Naive thymus-derived CD4-positive, alpha-beta T cell (primary cell): Measurements from ENCODE around the gene IGSF6. TPM values are rescaled to one million over a fixed set of nuclear protein-coding genes. Genes with fewer than 3 reads are reported as not detected.
A peak's percentile ranks its signal among the peaks of the same experiment; 100 is the strongest.

Source experiments
- ATAC-seq: fragments of 150-1000 bp; cut with Tn5 transposase; 2 replicates; pipeline ENCODE4 v1.10.0; 2021; ENCODE audit warnings: mild to moderate bottlenecking, moderate library complexity
- CTCF ChIA-PET: fragments of 350-600 bp; sonication (Branson Sonifier 250); formaldehyde crosslinking; loops from one replicate; lab custom pipeline; 2021; ENCODE audit warnings: antibody characterized with exemption; lab: Charles Lee
- POLR2A ChIA-PET: fragments of 350-600 bp; sonication (Branson Sonifier 250); formaldehyde crosslinking; loops from one replicate; lab custom pipeline; 2021; ENCODE audit warnings: antibody characterized with exemption, inconsistent platforms; lab: Charles Lee
- DNase-seq, 9 donors: peaks; one replicate each; pipeline versions ENCODE4 v3.0.0 to v3.0.0-alpha.2; 2020 to 2022; ENCODE audit warnings: mixed read lengths in 1 of 9
- H3K27ac ChIP-seq: one replicate; pipeline ENCODE4 v1.7.0; 2013; ENCODE audit warnings: mild to moderate bottlenecking, low read depth, low read length, moderate library complexity
- H3K27me3 ChIP-seq, 2 donors: one replicate each; pipeline ENCODE4 v1.7.0; 2013; ENCODE audit warnings: low read length in 2 of 2, mild to moderate bottlenecking in 2 of 2, moderate library complexity in 2 of 2; ENCODE audit not compliant: control insufficient read depth in 2 of 2, insufficient read depth in 2 of 2
- H3K36me3 ChIP-seq, 3 experiments: 1 replicate in 2 of 3; 2 replicates in 1 of 3; pipeline ENCODE4 v1.7.0; 2013; ENCODE audit warnings: low read length in 3 of 3, mild to moderate bottlenecking in 3 of 3, moderate library complexity in 1 of 3; ENCODE audit not compliant: insufficient read depth in 3 of 3, control insufficient read depth in 2 of 3
- H3K4me1 ChIP-seq, 2 donors: one replicate each; pipeline ENCODE4 v1.7.0; 2013; ENCODE audit warnings: low read length in 2 of 2, mild to moderate bottlenecking in 2 of 2, moderate library complexity in 1 of 2; ENCODE audit not compliant: control insufficient read depth in 2 of 2, insufficient read depth in 2 of 2
- H3K4me3 ChIP-seq: 2 replicates; pipeline ENCODE4 v1.7.0; 2013; ENCODE audit warnings: mild to moderate bottlenecking, low read length
- H3K9me3 ChIP-seq, 3 experiments: 1 replicate in 2 of 3; 2 replicates in 1 of 3; pipeline ENCODE4 v1.7.0; 2013; ENCODE audit warnings: low read length in 3 of 3; ENCODE audit not compliant: control insufficient read depth in 2 of 3
- H3K27ac Mint-ChIP-seq, 9 donors: one replicate each; pipeline ENCODE4 v1.8.0; 2020 to 2022; ENCODE audit warnings: mixed read lengths in 9 of 9, mild to moderate bottlenecking in 8 of 9, moderate library complexity in 5 of 9, inconsistent platforms in 2 of 9
- H3K27me3 Mint-ChIP-seq, 5 donors: one replicate each; pipeline ENCODE4 v1.8.0; 2021 to 2022; ENCODE audit warnings: mixed read lengths in 5 of 5, mild to moderate bottlenecking in 1 of 5
- H3K36me3 Mint-ChIP-seq, 5 donors: one replicate each; pipeline ENCODE4 v1.8.0; 2020 to 2022; ENCODE audit warnings: mixed read lengths in 5 of 5, mild to moderate bottlenecking in 3 of 5, inconsistent platforms in 1 of 5
- H3K4me1 Mint-ChIP-seq, 7 donors: one replicate each; pipeline ENCODE4 v1.8.0; 2020 to 2022; ENCODE audit warnings: mixed read lengths in 7 of 7, mild to moderate bottlenecking in 3 of 7, inconsistent platforms in 1 of 7
- H3K4me3 Mint-ChIP-seq, 10 donors: one replicate each; pipeline ENCODE4 v1.8.0; 2020 to 2022; ENCODE audit warnings: mild to moderate bottlenecking in 10 of 10, mixed read lengths in 10 of 10, moderate library complexity in 6 of 10, inconsistent platforms in 2 of 10
- H3K9me3 Mint-ChIP-seq, 11 donors: one replicate each; pipeline ENCODE4 v1.8.0; 2020 to 2022; ENCODE audit warnings: mixed read lengths in 11 of 11, mild to moderate bottlenecking in 4 of 11, inconsistent platforms in 1 of 11, moderate library complexity in 1 of 11
- intact Hi-C, 2 donors: fragments of 100-400 bp; cut with micrococcal nuclease; formaldehyde crosslinking; loops; one replicate each; pipeline ENCODE4 v1.15.1; 2023
- polyA plus RNA-seq, 2 donors: library from polyadenylated mRNA; unstranded; fragments of 300-500 nt; fragmentation: Illumina TruSeq; gene quantifications; one replicate each; pipeline ENCODE4 v1.2.3, GENCODE V29; 2021
- total RNA-seq, 6 experiments: library from RNA in 5 of 6; stranded (reverse) in 5 of 6; gene quantifications; 1 replicate in 5 of 6; 2 replicates in 1 of 6; pipeline ENCODE4 v1.2.3 and lab custom pipeline; 2021 to 2026

IGSF6 gene
- total and polyA plus RNA-seq, 7 experiments from 2014 or later = 0.33 to 25.7 (median 2.3) TPM

DNA sequence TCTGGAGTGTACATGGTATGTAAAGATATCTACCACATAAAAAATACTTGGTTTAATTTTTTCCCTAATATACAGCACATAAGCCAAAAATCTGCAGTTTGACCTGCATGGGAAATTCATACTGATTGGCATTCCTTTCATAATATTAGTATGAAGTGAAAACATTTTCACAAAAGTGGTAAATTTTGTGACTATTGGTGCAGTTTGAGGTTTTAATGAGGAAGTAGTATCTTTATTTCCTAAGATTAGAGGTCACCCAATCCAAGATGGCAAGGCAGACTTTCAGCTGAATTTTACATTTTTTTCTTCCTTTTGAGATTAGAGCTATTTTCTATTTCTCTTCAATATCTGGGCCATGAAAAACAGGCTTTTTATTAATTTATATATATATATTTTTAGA, 31.8 kb downstream of the IGSF6 start:
- H3K36me3 ChIP-seq = peaks cover 0 to 15% (median 0%) of the 10 kb centered on the region in 3 experiments
- H3K4me1 ChIP-seq = peaks cover 7 to 12% of the 10 kb centered on the region in 2 donors
- DNase-seq (no peak), ATAC-seq (no peak)
- Mint-ChIP-seq H3K9me3 (no peaks in the 10 kb centered on the region), H3K4me1 (peaks cover 20 to 72% (median 66%) of the 10 kb centered on the region in 7 donors), H3K27me3 (no peaks in the 10 kb centered on the region), H3K27ac (peak overlapping the region in 4 of 9 donors; percentile 57 to 83 (median 64)), H3K36me3 (peaks cover 0 to 59% (median 23%) of the 10 kb centered on the region in 5 donors), H3K4me3 (peak overlapping the region in 4 of 10 donors; percentile 24 to 72 (median 46))
- H3K27me3 ChIP-seq = no peaks in the 10 kb centered on the region
- no peaks in the 10 kb centered on the region for H3K9me3 ChIP-seq
- H3K4me3 ChIP-seq = no peak overlapping the region
- no peak overlapping the region for H3K27ac ChIP-seq
- intact Hi-C loops = no loop called here
- POLR2A ChIA-PET = interaction anchor here (1.5 to 2.1 kb wide), 3 partner anchors 12 to 17 kb away, joined by 4 to 6 read pairs (median 5); no protein-coding TSS in a partner anchor
- CTCF ChIA-PET = interaction anchor here (1.0 to 2.1 kb wide), 2 partner anchors 12 to 37 kb away, joined by 3 to 7 read pairs; no protein-coding TSS in a partner anchor

DNA sequence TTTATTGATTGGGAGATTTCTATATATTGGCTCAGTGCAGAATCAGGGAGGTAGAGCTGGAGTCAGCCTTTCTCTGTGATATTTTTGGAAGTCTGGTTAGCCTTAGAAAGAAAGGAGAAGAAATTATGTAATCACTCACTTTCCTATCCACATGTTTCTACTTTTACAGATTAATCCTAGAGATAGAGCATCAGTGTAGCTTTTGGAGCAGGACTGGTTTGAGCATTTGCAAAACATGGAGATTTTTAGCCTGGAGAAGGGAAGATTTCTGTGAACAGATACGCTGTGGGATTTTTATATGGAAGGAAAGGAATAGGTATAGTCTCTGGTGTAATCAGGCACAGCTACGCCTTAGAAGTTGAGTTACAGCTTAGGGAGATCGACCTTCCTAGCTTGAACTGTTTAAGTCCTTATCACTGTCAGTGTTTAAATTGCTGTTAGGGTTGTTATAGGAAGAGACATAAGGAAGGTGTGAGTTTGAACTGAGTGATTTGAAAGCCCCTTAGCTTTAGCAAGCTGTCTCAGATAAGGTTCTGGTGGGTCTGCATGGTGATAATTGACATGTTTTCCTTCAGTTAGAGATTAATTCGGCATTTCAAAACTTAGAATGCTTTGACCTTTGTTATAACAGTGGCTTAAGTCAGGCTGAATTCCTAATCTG, 32.5 kb downstream of the IGSF6 start:
- H3K27me3 Mint-ChIP-seq = no peaks in the 10 kb centered on the region

DNA sequence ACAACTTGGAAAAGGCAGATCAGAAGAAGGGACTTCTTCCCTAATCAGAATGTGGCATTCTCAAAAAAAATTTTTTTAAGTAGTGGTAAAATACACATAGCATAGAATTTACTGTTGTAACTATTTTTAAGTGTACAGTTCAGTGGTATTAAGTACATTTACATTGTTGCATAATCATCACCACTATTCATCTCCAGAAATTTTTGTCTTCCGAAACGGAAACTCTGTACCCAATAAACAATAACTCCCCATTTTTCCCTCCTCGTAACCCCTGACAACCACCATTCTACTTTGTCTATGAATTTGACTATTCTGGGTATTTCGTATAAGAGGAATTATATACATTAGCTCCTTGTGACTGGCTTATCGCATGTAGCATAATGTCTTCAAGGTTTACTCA, 34.1 kb downstream of the IGSF6 start:
- ATAC-seq = no peak
- ChIA-PET CTCF (interaction anchor here (0.6 to 0.7 kb wide), 3 partner anchors 9 to 725 kb away, joined by 3 to 4 read pairs (median 3); no protein-coding TSS in a partner anchor), POLR2A (no interaction called here)
- Histone ChIP-seq H3K9me3 (no peaks in the 10 kb centered on the region), H3K4me1 (peaks cover 7 to 17% of the 10 kb centered on the region in 2 donors), H3K27ac (no peak overlapping the region), H3K27me3 (no peaks in the 10 kb centered on the region), H3K36me3 (peaks cover 0 to 10% (median 0%) of the 10 kb centered on the region in 3 experiments), H3K4me3 (no peak overlapping the region)
- no peak overlapping the region for H3K4me3 Mint-ChIP-seq
- intact Hi-C loops = no loop called here
- H3K9me3 Mint-ChIP-seq = no peaks in the 10 kb centered on the region
- peak overlapping the region in 1 of 9 donors; percentile 10 for H3K27ac Mint-ChIP-seq
- peaks cover 29 to 74% (median 63%) of the 10 kb centered on the region in 7 donors for H3K4me1 Mint-ChIP-seq
- H3K36me3 Mint-ChIP-seq = peaks cover 0 to 50% (median 15%) of the 10 kb centered on the region in 5 donors
- H3K27me3 Mint-ChIP-seq = no peaks in the 10 kb centered on the region
- DNase-seq = no peak

More for the DNA sequence above, 32.5 kb downstream of the IGSF6 start:
- Histone ChIP-seq H3K27me3 (no peaks in the 10 kb centered on the region), H3K36me3 (peaks cover 0 to 12% (median 0%) of the 10 kb centered on the region in 3 experiments), H3K4me3 (no peak overlapping the region), H3K27ac (no peak overlapping the region), H3K9me3 (no peaks in the 10 kb centered on the region), H3K4me1 (peaks cover 7 to 17% of the 10 kb centered on the region in 2 donors)
- intact Hi-C loops = no loop called here
- ChIA-PET CTCF (interaction anchor here (2.1 kb wide), 1 partner anchor 11 kb away, joined by 7 read pairs; no protein-coding TSS in a partner anchor), POLR2A (interaction anchor here (0.7 to 1.5 kb wide), 2 partner anchors 16 to 26 kb away, joined by 3 to 6 read pairs; no protein-coding TSS in a partner anchor)
- Mint-ChIP-seq H3K27ac (peak overlapping the region in 6 of 9 donors; percentile 9 to 72 (median 38)), H3K4me1 (peaks cover 25 to 72% (median 66%) of the 10 kb centered on the region in 7 donors), H3K9me3 (no peaks in the 10 kb centered on the region), H3K4me3 (no peak overlapping the region), H3K36me3 (peaks cover 0 to 57% (median 21%) of the 10 kb centered on the region in 5 donors)
- DNase-seq = no peak
- ATAC-seq = no peak

DNA sequence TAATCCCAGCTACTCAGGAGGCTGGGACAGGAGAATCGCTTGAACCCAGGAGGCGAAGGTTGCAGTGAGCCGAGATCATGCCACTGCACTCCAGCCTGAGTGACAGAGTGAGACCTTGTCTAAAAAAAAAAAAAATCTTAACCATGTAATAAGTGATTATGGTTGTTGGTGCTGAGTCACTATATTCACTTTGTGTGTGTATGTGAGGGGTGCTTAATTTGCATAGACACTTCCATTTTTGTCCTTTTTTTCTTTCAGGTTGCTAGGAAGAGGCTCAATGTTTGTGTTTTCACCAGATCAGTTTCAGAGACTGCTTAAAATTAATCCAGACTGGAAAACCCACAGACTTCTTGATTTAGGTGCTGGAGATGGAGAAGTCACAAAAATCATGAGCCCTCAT, 34.8 kb downstream of the IGSF6 start:
- ATAC-seq (no peak), DNase-seq (no peak)
- Histone ChIP-seq H3K4me1 (peaks cover 7 to 17% of the 10 kb centered on the region in 2 donors), H3K36me3 (peaks cover 0 to 10% (median 0%) of the 10 kb centered on the region in 3 experiments), H3K9me3 (no peaks in the 10 kb centered on the region), H3K27ac (no peak overlapping the region), H3K27me3 (no peaks in the 10 kb centered on the region), H3K4me3 (no peak overlapping the region)
- H3K36me3 Mint-ChIP-seq = peaks cover 0 to 49% (median 17%) of the 10 kb centered on the region in 5 donors
- CTCF ChIA-PET = interaction anchor here (0.7 kb wide), 1 partner anchor 40 kb away, joined by 3 read pairs; no protein-coding TSS in a partner anchor
- intact Hi-C loops = loop anchor here in 1 of 2 donors (2.0 kb wide), 1 partner anchor 17 kb away; no protein-coding TSS in a partner anchor
- no peaks in the 10 kb centered on the region for H3K27me3 Mint-ChIP-seq
- POLR2A ChIA-PET = interaction anchor here (0.6 kb wide), 1 partner anchor 9 kb away, joined by 5 read pairs; no protein-coding TSS in a partner anchor
- H3K4me1 Mint-ChIP-seq = peaks cover 29 to 72% (median 62%) of the 10 kb centered on the region in 7 donors
- H3K4me3 Mint-ChIP-seq = no peak overlapping the region
- H3K27ac Mint-ChIP-seq = peak overlapping the region in 1 of 9 donors; percentile 10
- no peaks in the 10 kb centered on the region for H3K9me3 Mint-ChIP-seq

DNA sequence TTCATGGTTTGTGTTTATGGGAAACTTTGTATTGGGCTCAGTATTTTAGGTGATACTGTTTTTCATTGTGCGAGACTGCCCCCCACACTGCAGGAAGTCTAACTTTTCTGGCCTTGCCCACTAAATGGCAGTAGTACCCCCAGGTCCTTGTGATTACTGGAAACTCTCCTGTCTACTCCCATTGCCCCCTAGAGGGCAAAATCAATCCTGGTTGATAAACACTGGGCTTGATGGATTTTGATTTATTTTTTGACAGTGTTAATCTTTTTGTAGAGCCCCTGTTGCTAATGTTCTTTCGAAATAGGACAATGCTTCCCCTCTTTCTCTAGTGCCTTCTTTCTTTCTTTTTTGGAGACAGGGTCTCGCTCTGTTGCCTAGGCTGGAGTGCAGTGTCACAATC, 37.5 kb downstream of the IGSF6 start:
- ChIA-PET POLR2A (no interaction called here), CTCF (no interaction called here)
- no peak overlapping the region for H3K27ac ChIP-seq
- H3K27me3 Mint-ChIP-seq = no peaks in the 10 kb centered on the region
- peaks cover 0 to 10% (median 0%) of the 10 kb centered on the region in 3 experiments for H3K36me3 ChIP-seq
- peaks cover 37 to 74% (median 66%) of the 10 kb centered on the region in 7 donors for H3K4me1 Mint-ChIP-seq
- no peaks in the 10 kb centered on the region for H3K9me3 Mint-ChIP-seq
- intact Hi-C loops = no loop called here
- H3K9me3 ChIP-seq = no peaks in the 10 kb centered on the region
- H3K27me3 ChIP-seq = no peaks in the 10 kb centered on the region
- peaks cover 0 to 41% (median 16%) of the 10 kb centered on the region in 5 donors for H3K36me3 Mint-ChIP-seq
- H3K4me3 ChIP-seq = no peak overlapping the region
- peaks cover 16 to 22% of the 10 kb centered on the region in 2 donors for H3K4me1 ChIP-seq
- H3K4me3 Mint-ChIP-seq = peak overlapping the region in 1 of 10 donors; percentile 8
- no peak for ATAC-seq
- H3K27ac Mint-ChIP-seq = peak overlapping the region in 5 of 9 donors; percentile 16 to 84 (median 38)
- DNase-seq = no peak

DNA sequence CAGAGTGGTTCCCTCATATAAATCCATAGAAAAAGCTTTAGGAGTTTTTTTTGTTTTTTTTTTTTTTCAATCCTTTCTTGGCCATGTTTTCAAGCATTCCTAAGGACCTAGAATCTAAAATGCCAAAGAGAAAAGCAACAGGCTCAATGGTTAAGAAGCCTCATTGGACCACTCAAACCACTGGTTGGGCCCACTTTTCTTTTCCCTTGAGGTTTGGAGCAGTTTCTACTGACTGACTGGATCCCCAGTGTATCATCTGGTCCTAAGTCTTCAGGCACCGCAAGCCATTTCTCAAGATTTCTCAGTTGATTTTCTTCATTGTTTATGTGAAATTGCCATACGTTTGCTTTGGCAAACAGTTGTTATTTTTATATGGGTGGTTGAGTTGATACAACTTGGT, 38.6 kb downstream of the IGSF6 start:
- H3K9me3 Mint-ChIP-seq = no peaks in the 10 kb centered on the region
- ChIA-PET CTCF (interaction anchor here (0.6 to 1.4 kb wide), 3 partner anchors 29 to 43 kb away, joined by 3 to 4 read pairs (median 3); no protein-coding TSS in a partner anchor), POLR2A (interaction anchor here (0.5 to 0.6 kb wide), 2 partner anchors 11 to 690 kb away, joined by 3 read pairs; no protein-coding TSS in a partner anchor)
- intact Hi-C loops = no loop called here
- no peak for ATAC-seq
- Histone ChIP-seq H3K4me1 (peaks cover 26 to 28% of the 10 kb centered on the region in 2 donors), H3K36me3 (peaks cover 0 to 5% (median 0%) of the 10 kb centered on the region in 3 experiments), H3K27ac (no peak overlapping the region), H3K27me3 (no peaks in the 10 kb centered on the region), H3K9me3 (no peaks in the 10 kb centered on the region), H3K4me3 (no peak overlapping the region)
- peaks cover 38 to 79% (median 71%) of the 10 kb centered on the region in 7 donors for H3K4me1 Mint-ChIP-seq
- H3K4me3 Mint-ChIP-seq = no peak overlapping the region
- peaks cover 0 to 30% (median 13%) of the 10 kb centered on the region in 5 donors for H3K36me3 Mint-ChIP-seq
- H3K27ac Mint-ChIP-seq = peak overlapping the region in 1 of 9 donors; percentile 13
- H3K27me3 Mint-ChIP-seq = no peaks in the 10 kb centered on the region
- no peak for DNase-seq
